GM11168 (cell line): ENCODE results near the gene SNRPD2.
"Not testable (repeated sequence)": the region's sequence is repeated elsewhere in the genome, so short reads cannot be mapped to it uniquely, and the experiment has no call there.

Source experiments
- in situ Hi-C: fragments of 300-500 bp; cut with MboI; formaldehyde crosslinking; loops from one replicate; pipeline ENCODE4 v1.12.0; 2022; ENCODE audit warnings: low sequenced_read_pairs; ENCODE audit not compliant: unreplicated experiment

The SNRPD2 gene

DNA sequence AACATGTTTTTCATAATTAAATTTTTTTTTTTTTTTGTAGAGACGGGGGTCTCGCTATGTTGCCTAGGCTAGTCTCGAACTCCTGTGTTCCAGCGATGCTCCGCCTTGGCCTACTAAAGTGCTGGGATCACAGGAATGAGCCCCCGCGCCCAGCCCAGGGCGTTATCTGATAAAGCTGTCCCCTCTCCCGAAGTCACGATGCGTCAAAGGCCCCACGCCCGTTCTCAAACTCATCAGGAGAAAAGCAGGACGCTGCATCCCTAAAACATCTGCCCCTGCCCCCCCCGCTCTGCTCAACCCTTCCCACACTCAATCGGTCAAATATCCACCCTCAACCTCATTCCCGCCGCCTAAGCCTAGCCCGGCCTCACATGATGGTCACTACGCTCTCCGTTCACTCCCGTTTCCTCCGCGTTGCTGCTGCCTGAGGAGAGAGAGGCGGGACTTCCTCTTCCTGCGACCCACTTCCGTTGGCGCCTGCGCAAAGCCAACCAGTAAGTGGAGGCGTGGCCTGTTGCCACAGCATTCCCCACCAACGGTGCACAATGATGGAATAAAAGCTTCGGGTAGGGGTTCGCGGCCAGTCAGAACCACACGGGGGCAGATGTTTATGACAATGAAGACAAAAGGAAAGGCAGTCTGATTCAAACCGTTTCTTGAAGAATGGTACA is at the start of gene SNRPD2:
Gene SNRPD2 (minus strand): TSS at position 438 of the 671 bp plus-strand sequence. CDS start 65 bp downstream, at position 373.
- in situ Hi-C loops = no loop called here

GRCh38 chr19:45739498-45740439 is 48.0 kb upstream of the SNRPD2 start:
- in situ Hi-C loops = no loop called here

DNA sequence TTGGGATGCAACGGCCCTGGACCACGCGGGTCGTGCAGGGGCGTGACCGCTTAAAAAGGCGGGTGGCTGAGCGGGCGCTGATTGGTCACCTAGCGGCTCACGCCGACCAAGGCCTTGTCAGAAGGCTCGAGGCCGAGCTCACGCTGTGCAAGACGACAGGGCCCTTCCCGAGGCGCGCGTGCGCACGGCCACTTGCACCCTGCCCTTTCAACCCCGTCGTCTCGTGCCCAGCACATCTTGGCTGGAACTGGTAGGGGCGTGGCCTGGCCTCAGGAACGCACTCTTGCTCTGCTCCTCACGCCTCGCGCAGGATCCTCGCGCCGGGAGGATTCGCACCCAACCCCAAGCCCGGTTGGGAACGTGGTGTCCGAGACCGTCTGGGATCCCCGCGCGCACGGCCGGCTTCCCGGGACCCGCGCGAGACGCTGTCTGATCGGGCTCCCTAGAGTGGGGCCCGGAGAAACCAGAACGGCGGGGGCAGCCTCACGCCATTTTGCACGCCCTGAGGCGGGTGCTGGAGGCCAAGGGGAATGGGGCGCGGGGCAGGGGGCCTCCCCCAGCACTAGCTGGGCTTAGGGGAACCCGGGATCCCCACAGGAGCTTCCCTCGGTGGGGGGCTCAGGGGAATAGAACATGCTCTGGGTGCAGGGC is 41.5 kb upstream of the SNRPD2 start, which contains the start of gene MEIOSIN:
Gene MEIOSIN (plus strand): TSS at position 280 of the 651 bp plus-strand sequence. CDS start 1,938 bp downstream, outside the sequence.
- in situ Hi-C loops = no loop called here

DNA sequence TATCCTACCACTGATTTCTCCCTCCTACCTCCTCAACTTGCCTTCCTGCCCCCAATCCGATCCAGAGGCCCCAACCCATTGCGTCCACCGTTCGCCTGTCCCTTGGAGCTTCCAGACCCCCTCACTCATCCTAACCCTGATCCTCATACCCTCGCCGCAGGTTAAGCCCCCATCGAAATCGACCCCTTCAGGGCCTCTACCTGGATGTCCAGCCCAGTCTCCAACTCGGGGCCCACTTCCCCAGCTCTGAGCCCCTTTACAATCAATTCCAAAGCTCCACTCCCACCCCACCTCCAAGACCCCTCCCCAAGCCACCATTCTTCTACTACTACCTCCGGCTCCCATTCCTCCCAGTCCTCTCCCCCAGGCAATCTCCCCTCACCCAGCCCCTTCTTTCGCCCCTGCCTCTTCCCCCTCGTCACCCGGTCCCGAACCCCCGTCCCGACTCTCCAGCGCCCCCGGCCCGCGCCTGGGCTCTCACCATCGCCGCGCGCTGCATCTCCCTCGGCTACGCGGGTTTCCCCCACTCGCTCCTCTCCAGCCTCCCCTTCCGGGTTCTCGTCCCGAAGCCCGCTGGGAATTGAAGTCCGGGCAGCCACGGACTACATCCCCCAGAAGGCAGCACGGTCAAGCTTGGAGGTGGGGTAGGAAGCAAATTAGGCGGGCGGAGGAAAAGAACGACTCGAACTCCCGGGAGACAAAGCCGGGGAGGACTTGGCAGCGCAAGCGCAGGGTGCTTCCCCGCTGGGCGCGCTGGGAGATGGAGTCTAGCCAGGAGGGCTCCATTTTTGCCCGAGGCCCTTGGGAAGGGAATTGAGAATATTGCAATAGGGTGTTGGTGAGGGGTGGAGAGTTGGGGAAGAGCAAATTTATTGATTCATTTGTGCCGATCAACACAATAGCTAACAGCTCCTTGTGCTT is 38.9 kb upstream of the SNRPD2 start, which contains the start of gene FBXO46:
Gene FBXO46 (minus strand): TSS at position 529 of the 921 bp plus-strand sequence. CDS start 17,401 bp downstream, outside the sequence.
- in situ Hi-C loops = no loop called here

GRCh38 chr19:45729800-45730290 is 38.1 kb upstream of the SNRPD2 start:
- in situ Hi-C loops = no loop called here

DNA sequence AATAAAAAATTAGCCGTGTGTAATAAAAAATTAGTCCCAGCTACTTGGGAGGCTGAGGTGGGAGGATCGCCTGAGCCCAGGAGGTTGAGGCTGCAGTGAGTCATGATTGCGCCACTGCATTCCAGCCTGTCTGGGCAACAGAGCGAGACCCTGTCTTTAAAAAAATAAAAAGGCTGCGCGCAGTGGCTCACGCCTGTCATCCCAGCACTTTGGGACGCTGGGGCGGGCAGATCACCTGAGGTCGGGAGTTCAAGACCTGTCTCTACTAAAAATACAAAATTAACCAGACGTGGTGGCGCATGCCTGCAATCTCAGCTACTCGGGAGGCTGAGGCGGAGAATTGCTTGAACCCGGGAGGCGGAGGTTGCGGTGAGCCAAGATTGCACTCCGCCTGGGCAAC is 36.9 kb upstream of the SNRPD2 start:
- in situ Hi-C loops = not testable (repeated sequence)

DNA sequence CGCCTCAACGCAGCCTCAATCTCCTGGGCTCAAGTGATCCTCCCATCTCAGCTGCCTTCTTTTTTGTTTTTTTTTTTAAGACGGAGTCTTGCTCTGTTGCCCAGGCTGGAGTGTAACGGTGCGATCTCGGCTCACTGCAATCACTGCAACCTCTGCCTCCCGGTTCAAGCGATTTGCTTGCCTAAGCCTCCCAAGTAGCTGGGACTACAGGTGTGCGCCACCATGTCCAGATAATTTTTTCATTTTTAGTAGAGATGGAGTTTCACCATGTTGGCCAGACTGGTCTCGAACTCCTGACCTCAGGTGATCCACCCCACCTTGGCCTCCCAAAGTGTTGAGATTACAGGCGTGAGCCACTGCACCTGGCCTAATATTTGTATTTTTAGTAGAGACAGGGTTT is 28.3 kb upstream of the SNRPD2 start:
- in situ Hi-C loops = not testable (repeated sequence)

- in situ Hi-C loops = no loop called here
Observed at GRCh38 chr19:45717983-45718650, 26.4 kb upstream of the SNRPD2 start.

- in situ Hi-C loops = no loop called here
Observed at GRCh38 chr19:45717131-45717982, 25.6 kb upstream of the SNRPD2 start.

DNA sequence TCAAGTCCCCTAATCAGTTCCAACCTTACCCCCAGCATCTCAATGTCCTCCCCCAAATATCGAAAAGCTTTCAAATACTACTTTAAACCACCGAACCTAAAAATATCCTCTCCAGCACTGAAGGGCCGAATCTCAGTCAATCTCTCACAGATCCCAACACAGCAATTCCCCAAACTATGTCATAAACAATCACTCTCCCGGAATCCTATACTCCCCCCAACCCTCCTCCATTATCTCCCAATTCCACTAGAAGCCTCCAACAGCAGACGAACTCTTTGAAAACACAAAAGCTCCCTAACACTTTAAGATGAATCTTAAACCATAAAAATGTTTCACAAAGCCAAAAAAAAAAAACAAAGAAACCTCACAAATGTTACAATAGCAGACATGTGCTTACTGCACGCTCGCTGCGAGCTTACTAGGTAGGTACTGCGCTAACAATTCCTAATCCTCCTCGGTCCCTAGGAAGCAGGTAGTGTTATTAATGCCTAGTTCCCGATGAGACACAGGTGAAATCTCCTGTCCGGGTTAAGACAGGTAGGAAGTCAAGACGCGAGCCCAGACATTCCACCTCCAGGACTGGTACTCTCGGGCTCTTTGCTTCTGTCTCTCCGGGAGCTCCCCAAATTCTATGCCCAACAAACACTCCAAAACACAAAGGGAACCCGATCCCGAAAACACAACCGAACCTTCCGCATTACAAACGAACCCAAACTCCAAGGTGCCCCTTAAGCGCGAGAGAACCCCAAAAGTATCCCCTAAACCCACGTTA is 24.8 kb upstream of the SNRPD2 start:
- in situ Hi-C loops = no loop called here

DNA sequence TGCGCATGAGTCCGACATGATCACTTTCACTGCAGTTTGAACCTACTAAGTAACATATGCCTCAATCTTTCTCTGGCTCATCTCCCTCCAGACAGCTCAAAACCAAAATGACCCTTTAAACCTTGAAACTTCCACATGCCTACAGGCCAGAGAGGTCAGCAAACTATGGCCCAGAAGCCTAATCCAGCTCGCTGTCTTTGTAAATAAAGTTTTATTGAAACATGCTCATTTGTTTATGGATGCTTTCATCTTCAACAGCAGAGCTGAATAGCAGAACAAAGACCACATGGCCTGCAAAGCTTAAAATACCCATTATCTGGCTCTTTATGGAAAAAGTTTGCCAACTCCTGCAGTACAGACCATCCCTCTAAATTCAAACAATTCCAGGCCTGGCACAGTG is 23.4 kb upstream of the SNRPD2 start:
- in situ Hi-C loops = no loop called here

- in situ Hi-C loops = no loop called here
Observed at GRCh38 chr19:45713141-45713540, 21.4 kb upstream of the SNRPD2 start.

- in situ Hi-C loops = no loop called here
Observed at GRCh38 chr19:45712699-45713067, 20.9 kb upstream of the SNRPD2 start.

- in situ Hi-C loops = no loop called here
Observed at GRCh38 chr19:45711851-45712698, 20.3 kb upstream of the SNRPD2 start.

DNA sequence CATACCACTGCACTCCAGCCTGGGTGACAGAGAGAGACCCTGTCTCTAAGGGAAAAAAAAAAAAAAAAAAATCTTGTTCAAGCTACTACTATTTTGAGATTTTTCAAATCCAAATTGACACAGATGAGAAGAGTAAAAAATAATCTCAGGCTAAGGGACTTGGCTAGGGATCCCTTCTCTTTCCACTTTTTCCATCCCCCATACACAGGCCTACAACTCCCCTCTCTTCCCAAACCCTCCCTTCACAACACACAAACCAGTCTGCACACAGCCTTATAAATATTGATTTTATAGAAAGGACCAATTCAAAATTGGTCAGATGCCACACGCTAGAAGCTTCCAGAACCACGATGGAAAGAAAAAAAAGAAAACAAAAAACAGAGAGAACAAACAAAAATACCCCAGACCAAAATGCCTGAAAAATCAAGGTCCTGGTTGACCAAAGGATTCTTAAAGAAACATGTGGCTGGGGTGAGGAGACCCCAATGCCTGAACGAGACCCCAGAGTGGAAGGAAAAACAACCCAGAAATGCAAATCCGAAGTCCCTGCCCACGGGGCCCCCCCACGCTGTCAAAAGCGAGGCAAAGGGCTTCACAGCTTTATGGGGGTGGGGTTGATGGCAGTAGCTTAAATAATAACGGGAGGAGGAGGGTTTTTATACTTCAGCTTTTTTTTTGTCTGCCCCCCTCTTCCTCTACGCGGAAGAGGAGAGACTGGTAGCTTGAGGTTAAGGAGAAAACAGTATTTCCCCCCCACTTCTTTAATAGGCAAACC is 18.8 kb upstream of the SNRPD2 start:
- in situ Hi-C loops = no loop called here
